GM18526 (cell line): ENCODE measurements around the gene CNNM2.

Experiments
- POLR2A ChIP-seq: IDR thresholded peaks from 3 replicates; pipeline ENCODE4 v1.6.1; 2011; ENCODE audit not compliant: insufficient read length; ENCODE audit errors: extremely low read depth

The CNNM2 gene

DNA sequence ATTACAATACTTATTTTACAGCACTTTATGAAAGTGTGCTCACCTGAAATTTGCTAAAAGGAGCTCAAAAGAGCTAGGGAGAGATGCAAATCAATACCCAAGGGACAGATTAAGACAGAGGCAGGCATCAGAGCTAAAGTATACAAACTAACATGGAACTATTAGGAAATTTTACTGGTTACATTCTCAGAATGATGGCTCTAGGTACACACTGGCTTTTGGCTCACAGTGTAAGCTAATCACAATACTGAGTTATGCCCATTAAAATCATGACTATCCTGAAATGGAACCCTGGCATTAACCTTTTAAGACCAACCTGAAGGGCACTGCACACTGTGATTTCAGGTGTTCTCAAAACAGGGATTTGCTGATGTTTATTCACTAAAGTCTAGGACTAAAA is 176.9 kb downstream of the CNNM2 start:
- no peak for TF ChIP-seq POLR2A

DNA sequence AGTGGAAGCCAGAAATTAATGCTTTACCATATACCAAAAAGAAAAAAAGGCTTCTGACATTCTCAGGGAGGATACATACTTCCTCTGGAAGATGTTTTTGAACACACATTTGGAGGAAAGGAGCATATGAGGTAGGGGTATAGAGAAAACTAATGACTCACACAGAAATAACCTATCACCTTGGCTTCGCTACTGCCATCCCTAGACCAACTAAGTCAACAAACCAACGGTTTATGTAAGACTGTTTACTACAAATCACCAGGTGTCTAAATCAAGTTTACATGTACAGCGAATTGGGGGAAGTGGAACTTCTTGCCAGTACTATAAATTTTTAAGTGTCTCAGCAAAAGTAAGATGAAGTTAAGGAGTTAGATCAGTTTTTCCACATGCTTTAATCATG is 178.0 kb downstream of the CNNM2 start:
- TF ChIP-seq POLR2A, result no peak

DNA sequence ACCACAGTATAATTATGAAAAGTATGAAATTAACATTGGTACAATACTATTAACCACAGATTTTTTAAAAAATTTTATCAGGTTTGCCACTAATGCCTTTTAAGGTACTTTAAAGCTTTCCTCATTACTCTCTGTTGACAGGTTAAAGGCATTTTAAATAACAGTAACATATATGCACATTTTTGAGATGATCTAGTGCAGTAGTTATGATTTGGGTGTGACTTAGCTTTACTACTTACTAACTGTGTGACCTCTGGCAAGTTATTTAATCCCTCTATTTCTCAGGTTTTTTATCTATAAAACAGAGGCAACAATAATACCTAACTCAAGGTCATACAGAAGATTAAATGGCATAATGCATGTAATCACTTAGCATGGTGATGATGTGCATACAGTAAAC is 180.1 kb downstream of the CNNM2 start:
- no peak for TF ChIP-seq POLR2A

DNA sequence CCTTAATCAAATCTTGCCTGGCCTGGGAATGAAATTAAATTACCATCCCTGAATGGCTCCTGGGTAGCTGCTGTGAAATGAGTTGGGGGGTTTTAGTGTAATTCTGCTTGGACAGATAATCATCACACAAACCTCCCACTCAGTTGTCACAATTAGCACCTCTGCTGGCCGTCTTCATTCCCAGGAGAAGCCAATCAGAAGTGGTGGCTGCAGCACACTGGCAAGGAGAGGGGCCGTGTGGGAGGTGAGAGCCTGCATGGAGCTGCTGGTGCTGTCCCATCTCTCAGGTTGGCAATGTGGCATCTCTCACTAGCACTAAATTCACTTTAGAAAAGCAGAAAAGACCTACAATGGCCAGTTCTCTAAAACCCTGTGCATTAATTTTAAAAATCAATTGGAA is 182.5 kb downstream of the CNNM2 start:
- no peak for TF ChIP-seq POLR2A

DNA sequence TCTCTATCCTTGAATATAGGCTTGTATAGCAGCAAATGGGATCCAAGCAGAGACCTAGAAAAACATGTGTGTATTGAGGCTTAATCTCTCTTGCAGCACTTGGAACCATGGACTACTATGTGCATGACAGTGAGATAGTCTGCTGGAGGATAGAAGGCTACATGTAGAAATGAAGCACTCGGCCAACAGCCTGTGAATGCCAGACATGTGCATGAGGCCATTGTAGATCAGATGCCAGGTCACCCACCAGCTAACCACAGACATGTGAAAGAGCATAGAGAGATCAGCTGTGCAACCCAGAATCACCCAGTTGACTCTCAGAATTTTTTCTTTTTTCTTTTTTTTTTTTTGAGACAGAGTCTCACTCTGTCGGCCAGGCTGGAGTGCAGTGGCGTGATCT is 184.1 kb downstream of the CNNM2 start:
- no peak for TF ChIP-seq POLR2A

DNA sequence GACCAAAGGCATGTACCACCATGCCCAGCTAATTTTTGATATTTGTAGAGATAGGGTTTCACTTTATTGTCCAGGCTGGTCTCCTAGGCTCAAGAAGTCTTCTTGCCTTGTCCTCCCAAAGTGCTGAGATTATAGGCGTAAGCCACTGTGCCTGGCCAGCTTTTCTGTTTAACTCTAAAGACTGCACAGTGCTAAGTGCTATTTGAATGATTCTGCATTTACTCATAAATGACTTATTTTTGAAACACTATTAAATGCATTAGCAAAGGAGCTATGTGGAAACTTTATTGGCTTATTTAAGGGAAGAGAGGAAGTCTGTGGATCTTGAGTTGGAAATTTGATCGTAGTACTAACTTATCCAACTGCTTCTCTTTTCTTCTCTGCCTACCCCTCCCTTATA is 185.9 kb downstream of the CNNM2 start:
- no peak for TF ChIP-seq POLR2A

DNA sequence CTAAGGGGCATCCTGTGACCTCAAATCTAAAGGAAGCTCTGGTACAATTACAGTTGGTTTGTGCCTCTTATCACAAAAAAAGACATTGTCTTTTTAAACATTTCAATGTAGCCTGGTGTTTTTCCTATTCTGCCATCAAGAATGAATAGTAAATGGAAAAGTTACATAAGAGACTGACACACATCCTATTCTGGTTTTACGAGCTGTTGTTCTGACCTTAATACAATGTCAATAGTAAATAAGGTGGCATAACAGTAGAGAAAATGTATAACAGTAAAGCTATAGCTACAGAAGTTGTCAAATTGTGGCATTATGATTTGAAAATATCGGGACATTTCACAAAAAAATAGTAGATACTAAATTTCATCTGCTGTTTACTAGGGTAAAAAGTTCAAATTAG is 186.6 kb downstream of the CNNM2 start:
- no peak for TF ChIP-seq POLR2A

DNA sequence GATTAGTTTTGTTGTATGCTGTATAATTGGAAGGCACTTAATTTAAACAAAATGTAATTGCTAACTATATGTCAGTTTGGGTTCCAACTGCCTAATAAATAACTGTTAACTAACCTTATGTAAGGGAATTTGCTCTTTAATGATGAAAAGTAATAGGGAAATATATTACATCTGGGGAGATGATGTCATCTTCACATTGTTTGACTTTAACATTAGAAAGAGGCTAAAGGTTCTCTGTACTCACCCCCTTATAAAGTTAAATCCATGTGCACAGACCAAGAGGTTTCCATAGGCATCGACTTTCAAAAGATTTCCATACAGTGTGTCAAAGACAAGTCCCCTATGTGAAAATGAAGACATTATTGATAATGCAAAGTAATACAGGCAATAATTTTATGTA is 187.4 kb downstream of the CNNM2 start:
- no peak for TF ChIP-seq POLR2A

DNA sequence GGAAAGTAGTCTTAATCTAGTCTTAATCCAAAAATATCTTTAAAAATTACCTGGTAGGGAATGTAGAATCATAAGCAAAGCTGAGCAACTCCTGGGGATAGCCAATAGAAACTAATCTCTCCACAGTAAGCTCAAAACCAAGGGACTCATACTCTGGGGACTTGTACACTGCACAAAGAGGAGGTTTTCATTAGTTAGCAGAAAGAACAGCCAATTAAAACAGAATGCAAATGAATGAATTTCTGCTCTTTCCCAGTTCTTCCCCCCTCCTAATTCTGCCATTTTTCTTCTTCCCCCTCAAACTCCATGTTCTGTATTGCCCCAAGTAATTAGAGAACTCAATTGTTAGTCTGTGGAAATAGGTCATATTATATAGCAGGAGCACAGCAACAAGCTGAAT is 188.4 kb downstream of the CNNM2 start:
- TF ChIP-seq POLR2A, result no peak

DNA sequence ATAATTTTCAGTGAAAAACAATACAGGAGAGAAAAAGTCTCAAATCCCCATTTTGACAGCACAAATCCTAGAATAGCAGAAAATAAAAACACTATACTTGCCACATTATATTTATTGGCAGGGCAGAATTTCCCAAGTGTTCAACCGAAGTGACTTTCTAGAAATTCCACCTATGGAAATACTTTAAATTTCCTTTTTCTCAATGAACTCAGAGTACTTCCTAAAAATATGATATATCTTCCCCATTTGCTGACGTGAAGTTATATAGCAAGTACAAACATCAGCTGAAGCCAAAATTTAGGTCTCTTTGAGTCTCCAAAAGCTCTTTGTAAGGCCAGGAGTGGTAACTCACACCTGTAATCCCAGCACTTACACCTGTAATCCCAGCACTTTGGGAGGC is 191.7 kb downstream of the CNNM2 start:
- no peak for TF ChIP-seq POLR2A

DNA sequence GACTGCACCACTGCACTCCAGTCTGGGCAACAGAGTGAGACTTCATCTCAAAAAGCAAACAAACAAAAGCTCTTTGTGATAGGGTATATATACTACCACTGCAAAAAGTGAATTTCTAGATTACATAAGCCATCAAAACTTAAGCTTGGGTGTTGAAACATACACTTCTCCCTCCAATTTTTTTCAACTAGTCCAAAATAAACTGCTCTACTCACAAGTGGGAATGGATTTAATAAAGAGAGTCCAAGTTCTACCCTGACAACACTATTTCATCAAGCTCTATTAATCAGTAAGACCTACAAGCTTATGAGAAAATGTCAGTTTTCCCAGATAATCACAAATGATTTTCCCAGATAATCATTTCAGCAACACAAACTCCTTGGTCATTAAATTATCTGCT is 192.3 kb downstream of the CNNM2 start:
- no peak for TF ChIP-seq POLR2A

DNA sequence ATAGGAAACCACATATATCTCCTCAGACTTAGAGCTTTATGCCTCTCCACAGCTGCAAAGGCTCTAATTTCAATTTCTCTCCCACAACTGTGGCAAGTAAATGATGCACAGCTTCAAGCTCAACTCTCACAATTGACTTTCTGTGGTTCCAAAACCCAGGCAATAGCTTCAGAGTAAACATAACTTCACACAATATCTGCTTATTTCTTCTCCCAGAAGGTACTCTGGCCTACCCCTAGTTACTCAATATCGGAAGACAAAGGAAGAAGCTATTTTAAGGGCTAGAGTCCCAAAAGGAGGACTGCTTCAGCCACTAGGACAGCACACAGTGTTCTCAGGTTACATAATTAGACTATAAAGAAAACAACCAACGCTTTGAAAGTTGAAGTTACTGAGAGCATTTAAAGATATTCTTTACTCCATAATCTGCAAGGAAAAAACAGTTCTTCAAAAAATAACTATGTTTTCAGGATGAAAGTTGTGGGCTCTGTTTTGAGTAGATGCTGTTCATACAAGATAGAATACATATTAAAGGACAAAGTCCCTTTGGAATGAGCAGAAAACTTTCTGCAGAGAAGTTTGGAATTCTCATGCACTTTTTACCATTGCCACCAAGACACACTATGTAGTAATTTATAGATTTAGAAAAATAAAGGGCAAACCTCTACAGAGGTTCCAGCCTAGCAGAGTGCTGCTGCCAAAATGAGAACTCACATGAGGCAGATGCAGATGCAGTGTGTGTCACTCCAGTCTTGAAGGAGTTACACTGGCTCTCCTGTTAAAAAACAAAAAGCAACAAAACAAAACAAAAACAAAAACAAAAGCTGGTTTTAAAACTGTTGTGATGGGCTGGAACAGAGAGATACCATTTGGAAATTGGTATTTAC is 193.2 kb downstream of the CNNM2 start:
- TF ChIP-seq POLR2A, result no peak

DNA sequence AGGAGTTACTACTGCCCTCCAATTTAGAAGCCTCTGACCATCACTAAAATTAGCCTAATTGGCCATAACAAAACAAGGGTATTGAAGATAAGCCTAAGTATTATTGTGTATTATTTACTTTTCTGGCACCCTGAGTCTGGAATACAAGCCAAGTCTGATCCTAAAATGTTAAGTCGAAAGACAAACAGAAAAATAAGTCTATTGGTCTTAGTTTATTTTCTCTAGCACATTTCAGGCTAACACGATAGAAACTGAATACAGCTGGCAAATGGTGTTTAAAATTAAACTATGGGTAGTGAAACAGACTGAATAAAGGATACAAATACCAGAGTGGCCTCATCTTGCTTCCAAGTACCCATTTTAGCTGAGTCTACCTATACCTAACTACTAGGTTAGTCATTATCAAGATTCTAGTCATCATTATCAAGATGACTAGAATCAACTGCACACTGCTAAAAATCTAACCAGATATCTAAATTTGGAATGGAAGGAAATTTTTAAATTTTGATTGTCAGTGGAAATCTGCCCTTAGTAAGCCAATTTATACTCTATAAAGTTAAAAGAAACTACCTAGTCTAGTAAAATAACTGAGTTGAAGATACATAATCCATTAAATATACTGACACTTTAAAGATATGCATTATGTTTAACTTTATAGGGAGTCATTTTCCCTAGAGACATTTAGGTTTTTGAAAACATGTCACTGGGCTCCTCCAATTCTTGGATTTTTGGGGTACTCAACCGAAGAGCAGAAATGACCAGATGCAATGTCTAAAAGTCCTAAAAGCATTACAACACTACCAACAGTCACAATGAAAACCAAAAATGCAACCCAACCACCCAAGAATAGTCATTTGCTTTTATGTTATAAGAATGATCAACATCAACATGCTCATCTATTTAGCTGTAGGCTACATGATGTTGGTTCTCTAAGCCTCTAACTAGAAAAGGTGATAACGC is 194.1 kb downstream of the CNNM2 start:
- TF ChIP-seq POLR2A, result no peak

DNA sequence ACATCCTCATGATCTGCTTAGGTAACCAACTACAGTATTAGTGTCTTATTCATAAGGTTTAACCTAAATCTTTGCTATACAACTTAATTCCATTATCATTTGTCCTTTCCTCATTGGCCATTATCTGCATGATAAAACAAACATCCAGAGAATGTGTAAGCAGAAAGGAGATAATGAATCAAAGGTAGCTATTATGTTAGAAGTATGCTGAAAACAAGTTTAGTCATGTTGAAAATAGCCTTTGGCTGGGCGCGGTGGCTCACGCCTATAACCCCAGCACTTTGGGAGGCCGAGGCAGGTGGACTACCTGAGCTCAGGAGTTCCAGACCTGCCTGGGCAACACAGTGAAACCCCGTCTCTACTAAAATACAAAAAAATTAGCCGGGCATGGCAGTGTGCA is 196.8 kb downstream of the CNNM2 start:
- no peak for TF ChIP-seq POLR2A

DNA sequence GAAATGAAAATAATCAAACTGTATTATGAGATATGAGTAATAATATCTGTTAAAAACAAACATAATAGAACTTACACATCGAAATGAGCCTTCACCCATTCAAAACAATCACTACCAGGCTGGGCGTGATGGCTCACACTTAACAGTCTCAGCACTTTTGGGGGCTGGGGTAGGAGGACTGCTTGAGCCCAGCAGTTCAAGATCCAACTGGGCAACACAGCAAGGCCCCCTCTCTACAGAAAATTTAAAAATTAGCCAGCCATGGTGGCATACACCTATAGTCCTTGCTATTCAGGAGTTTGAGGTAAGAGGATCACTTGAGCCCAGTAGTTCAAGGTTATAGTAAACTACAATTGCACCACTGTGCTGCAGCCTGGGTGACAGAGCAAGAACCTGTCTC is 199.2 kb downstream of the CNNM2 start:
- TF ChIP-seq POLR2A, result no peak

DNA sequence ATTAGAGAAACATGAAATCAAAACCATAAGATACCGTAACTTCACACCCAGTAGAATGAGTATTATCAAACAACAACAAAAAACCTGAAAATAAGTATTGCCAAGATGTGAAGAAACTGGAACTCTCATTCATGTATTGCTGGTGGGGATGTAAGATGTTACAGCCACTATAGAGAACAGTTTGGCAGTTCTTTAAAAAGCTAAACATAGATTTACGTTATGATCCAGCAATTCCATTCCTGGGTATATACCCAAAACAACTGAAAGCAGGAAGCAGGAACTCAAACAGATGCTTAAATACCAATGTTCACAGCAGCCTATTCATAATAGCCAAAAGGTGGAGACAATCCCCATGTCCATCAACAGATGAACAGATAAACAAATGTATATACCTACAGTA is 202.5 kb downstream of the CNNM2 start:
- no peak for TF ChIP-seq POLR2A
